ENCODE data around the gene CYP39A1.
"Not testable (repeated sequence)": the region's sequence is repeated elsewhere in the genome, so short reads cannot be mapped to it uniquely, and the experiment has no call there.

The CYP39A1 gene

GRCh38 chr6:46648108-46648507 lies 4.5 kb downstream of the CYP39A1 start:
- DNase-seq: not testable (repeated sequence)

- no peak for DNase-seq
These were observed 7.4 kb downstream of the CYP39A1 start for GRCh38 chr6:46645265-46645664.

- DNase-seq: no peak
These were observed 9.5 kb downstream of the CYP39A1 start for GRCh38 chr6:46642928-46643751.

GRCh38 chr6:46638650-46639049 lies 14.0 kb downstream of the CYP39A1 start:
- no peak for DNase-seq

GRCh38 chr6:46637933-46638332 lies 14.7 kb downstream of the CYP39A1 start:
- DNase-seq: no peak

GRCh38 chr6:46637145-46637544 lies 15.5 kb downstream of the CYP39A1 start:
- DNase-seq: no peak

- DNase-seq: no peak
These were observed 17.2 kb downstream of the CYP39A1 start for GRCh38 chr6:46635462-46635861.

- DNase-seq: no peak
These were observed 20.6 kb downstream of the CYP39A1 start for GRCh38 chr6:46632053-46632452.

- DNase-seq: no peak
These were observed 22.9 kb downstream of the CYP39A1 start for GRCh38 chr6:46629691-46630090.

- DNase-seq: no peak
These were observed 23.6 kb downstream of the CYP39A1 start for GRCh38 chr6:46628976-46629375.

- no peak for DNase-seq
These were observed 24.1 kb downstream of the CYP39A1 start for GRCh38 chr6:46628498-46628897.

GRCh38 chr6:46626976-46627375 lies 25.6 kb downstream of the CYP39A1 start:
- no peak for DNase-seq

GRCh38 chr6:46626228-46626909 lies 26.2 kb downstream of the CYP39A1 start:
- no peak for DNase-seq

- no peak for DNase-seq
These were observed 33.9 kb downstream of the CYP39A1 start for GRCh38 chr6:46618726-46619125.

GRCh38 chr6:46612645-46613044 lies 40.0 kb downstream of the CYP39A1 start:
- no peak for DNase-seq

GRCh38 chr6:46610862-46611553 lies 41.6 kb downstream of the CYP39A1 start:
- no peak for DNase-seq

- no peak for DNase-seq
These were observed 46.3 kb downstream of the CYP39A1 start for GRCh38 chr6:46606338-46606737.

- DNase-seq: no peak
These were observed 47.4 kb downstream of the CYP39A1 start for GRCh38 chr6:46605091-46605797.

GRCh38 chr6:46598215-46598614 lies 54.4 kb downstream of the CYP39A1 start:
- no peak for DNase-seq

GRCh38 chr6:46592740-46593139 lies 59.9 kb downstream of the CYP39A1 start:
- no peak for DNase-seq

GRCh38 chr6:46592046-46592445 lies 60.6 kb downstream of the CYP39A1 start:
- DNase-seq: no peak

- DNase-seq: no peak
These were observed 61.9 kb downstream of the CYP39A1 start for GRCh38 chr6:46590765-46591164.

- DNase-seq: no peak
These were observed 65.7 kb downstream of the CYP39A1 start for GRCh38 chr6:46586906-46587305.
